ENCODE measurements around the gene NUP58.

The NUP58 gene

DNA sequence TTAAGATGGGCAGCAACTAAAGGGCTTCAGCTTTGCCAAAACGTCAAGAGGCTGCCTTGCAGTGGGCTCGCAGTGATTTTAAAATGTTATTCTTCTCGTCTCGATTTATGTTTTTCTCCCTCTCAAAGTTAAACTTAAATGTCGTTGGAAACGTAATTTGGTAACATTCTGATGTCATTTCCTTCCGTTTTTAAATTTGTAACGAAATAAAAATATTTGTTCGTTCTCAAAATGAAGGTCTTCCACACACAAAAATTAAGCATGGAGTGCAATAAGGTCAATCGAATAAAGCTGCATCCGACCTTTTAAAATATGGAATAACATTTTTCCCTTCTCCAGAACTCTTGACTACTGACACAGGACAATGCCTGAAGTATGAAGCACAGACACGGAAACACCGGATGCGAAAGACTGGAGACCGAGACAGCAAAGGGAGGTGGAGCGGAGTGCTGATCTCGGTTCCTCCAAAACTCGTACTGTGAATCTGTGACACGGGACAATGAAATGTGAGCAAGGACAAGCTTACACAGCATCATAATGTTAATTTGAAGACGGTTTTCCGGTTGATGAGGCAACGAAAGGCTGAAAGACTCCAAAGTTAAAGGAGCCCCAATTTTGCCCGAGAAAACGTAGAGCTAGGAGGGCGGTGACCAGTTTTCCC, 15.0 kb upstream of the NUP58 start:
- H3K27ac ChIP-seq: peak overlapping the region; percentile 89
- ChIA-PET POLR2A (ENCODE audit: low non-redundant PET) (no interaction called here), CTCF (interaction anchor here (0.5 to 1.7 kb wide), 4 partner anchors 11 to 85 kb away, joined by 3 to 5 read pairs (median 4); no protein-coding TSS in a partner anchor)

DNA sequence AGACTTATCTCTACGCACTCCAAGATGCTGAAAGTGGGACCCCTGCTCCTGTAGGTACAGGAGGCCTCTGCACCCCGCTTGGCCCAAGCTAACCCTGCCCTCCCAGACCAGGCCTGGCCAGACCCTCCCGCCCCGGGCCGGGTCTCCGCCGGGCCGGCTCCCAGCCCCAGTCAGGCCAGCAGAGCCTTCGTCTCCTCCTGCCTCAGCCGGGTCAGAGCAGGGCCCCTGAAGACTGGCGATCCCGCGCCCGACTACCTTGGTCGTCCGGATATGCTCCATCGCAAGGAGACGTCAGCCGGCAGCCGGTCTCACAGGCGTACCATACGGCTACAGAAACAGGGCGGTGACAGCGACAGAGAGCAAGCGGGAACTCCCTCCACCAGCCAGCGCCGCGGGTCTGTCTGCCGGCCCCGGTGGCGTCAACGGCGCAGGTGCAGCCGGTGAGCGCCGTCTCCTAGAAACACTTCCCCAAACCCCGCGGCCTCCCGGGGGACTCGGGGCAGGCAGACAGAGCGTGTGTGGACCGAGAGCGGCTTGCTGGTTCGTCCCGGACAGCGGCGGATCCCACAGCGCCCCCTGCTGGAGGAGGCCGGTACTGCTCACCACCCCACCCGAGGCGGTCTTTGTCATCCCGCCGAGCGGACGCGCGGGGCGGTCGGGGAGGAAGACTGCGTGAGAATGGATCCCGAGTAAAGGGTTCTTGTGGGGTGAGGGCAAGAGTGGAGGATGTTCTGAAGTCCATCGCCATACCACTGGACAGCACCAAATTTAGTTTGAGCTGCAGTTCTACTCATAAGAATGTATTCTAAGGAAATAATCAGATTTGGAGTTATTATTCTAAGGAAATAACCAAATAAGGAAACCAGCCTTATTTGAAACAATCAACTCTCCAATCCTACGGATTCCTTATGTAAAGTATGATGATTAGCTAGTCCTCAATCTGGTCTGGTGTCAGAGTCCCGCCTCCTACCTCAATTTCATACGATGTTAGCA, 14.2 kb upstream of the NUP58 start, which contains the start of gene MTMR6:
TSS of gene MTMR6 (minus strand) at position 520 of the 993 bp plus-strand sequence. CDS start at position 279, 241 bp downstream.
- H3K27ac ChIP-seq: peak within 1 kb of the TSS; percentile 89
- TF ChIP-seq, protein P1, sequence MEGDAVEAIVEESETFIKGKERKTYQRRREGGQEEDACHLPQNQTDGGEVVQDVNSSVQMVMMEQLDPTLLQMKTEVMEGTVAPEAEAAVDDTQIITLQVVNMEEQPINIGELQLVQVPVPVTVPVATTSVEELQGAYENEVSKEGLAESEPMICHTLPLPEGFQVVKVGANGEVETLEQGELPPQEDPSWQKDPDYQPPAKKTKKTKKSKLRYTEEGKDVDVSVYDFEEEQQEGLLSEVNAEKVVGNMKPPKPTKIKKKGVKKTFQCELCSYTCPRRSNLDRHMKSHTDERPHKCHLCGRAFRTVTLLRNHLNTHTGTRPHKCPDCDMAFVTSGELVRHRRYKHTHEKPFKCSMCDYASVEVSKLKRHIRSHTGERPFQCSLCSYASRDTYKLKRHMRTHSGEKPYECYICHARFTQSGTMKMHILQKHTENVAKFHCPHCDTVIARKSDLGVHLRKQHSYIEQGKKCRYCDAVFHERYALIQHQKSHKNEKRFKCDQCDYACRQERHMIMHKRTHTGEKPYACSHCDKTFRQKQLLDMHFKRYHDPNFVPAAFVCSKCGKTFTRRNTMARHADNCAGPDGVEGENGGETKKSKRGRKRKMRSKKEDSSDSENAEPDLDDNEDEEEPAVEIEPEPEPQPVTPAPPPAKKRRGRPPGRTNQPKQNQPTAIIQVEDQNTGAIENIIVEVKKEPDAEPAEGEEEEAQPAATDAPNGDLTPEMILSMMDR (conservative IDR thresholded peaks at IDR 0.05; ENCODE audit: low read depth): peak; percentile 97
- CTCF ChIA-PET: interaction anchor here (0.5 to 1.7 kb wide), 9 partner anchors 10 to 357 kb away, joined by 3 to 5 read pairs (median 3); no protein-coding TSS in a partner anchor
- DNase-seq (ENCODE audit: low spot score): peak; percentile 84
- POLR2A ChIA-PET (ENCODE audit: low non-redundant PET): no interaction called here

More for the DNA sequence above, 15.0 kb upstream of the NUP58 start:
- DNase-seq (ENCODE audit: low spot score): peak; percentile 17
- TF ChIP-seq, protein P1 (conservative IDR thresholded peaks at IDR 0.05; ENCODE audit: low read depth): no peak

DNA sequence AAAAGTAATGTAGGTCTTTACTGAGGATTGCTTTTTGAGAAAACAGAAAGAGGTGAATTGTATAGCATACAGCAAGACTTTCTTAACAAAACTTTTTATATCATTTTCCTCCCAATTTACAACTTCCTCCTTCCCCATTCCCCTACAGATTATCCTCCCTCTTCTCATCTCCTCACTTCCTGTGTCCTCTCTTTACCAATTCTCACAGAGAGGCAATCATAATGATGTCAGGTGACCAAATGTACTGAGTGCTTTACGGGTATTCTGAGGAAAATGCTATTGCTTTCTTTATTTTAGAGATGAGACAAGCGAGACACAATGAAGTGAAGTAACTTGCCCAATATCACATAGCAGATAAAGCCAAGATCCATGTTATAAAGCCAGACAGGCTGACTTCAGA, 12.5 kb upstream of the NUP58 start:
- TF ChIP-seq, protein P1 (conservative IDR thresholded peaks at IDR 0.05; ENCODE audit: low read depth): no peak
- DNase-seq (ENCODE audit: low spot score): no peak
- no peak overlapping the region for H3K27ac ChIP-seq
- ChIA-PET CTCF (no interaction called here), POLR2A (ENCODE audit: low non-redundant PET) (interaction anchor here (0.6 kb wide), 1 partner anchor 13 kb away, joined by 5 read pairs; no protein-coding TSS in a partner anchor)

DNA sequence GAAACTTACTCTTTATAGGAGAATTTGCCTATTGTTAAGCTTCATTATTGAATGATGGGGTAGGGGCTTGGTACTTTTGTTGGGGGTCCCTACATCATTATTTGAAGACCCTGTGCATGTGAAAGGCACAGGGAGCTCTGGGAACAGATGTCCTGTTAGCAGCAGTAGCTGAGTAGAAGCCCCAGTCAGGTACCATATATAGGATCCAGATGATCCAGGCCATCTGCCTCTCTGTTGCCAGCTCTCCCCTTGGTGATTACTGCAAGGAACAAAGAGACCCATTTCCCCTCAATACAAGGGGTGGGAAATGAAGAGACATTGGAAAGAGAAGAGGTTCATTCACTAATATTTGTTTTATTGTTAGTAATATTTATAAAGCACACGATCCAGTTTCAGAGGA, 9.7 kb upstream of the NUP58 start:
- DNase-seq (ENCODE audit: low spot score): no peak

DNA sequence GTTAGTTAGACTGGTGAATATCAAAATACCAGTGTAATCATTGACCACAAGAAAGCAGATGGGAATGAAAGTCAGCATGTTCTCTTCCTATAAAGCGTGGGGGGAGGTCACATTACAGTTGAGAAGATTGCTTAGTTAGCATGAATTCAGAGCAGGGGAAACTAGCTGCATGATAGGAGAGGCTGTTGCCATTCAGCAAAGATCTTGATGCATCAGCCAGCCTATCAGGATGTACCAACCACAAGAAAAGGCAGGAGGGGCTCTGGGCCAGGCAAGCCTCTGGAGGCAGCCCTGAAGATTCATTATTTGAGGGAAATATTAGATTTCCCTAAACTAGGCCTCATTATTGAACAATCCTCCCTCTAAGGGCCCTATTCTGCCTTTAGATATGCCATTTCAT, 9.1 kb upstream of the NUP58 start:
- ChIA-PET POLR2A (ENCODE audit: low non-redundant PET) (no interaction called here), CTCF (no interaction called here)
- TF ChIP-seq, protein P1 (conservative IDR thresholded peaks at IDR 0.05; ENCODE audit: low read depth): no peak
- H3K27ac ChIP-seq: no peak overlapping the region
- no peak for DNase-seq (ENCODE audit: low spot score)

More for the DNA sequence above, 9.7 kb upstream of the NUP58 start:
- TF ChIP-seq, protein P1 (conservative IDR thresholded peaks at IDR 0.05; ENCODE audit: low read depth): no peak
- ChIA-PET CTCF (no interaction called here), POLR2A (ENCODE audit: low non-redundant PET) (no interaction called here)
- H3K27ac ChIP-seq: no peak overlapping the region

DNA sequence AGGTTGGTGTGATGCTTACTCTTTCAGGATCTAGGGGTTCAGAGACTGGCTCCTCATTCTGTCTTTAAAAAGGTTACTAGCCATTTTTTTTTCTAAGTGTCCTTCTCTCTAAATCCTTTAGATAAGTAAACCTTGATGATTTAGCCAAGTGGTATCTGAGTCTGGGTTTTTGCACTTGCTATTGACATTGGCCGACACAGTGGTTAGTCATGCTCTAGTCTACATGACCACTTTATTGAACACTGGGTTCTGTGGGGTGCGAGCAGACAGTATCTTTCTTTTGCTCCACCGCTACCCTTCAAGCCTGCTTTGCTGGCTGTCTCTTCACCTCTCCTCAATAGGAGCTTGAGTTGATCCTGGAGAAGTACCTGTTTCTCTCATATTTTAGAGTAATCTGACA, 6.2 kb upstream of the NUP58 start:
- ChIA-PET POLR2A (ENCODE audit: low non-redundant PET) (no interaction called here), CTCF (no interaction called here)
- no peak for DNase-seq (ENCODE audit: low spot score)
- TF ChIP-seq, protein P1 (conservative IDR thresholded peaks at IDR 0.05; ENCODE audit: low read depth): no peak
- no peak overlapping the region for H3K27ac ChIP-seq

All from RWPE1 (cell line).